Astrocyte (in vitro differentiated cells and primary cell): ENCODE measurements around the gene AJAP1. TPM values are rescaled to one million over a fixed set of nuclear protein-coding genes. Genes with fewer than 3 reads are reported as not detected.
A peak's percentile ranks its signal among the peaks of the same experiment; 100 is the strongest.

Experiments used
- DNase-seq: peaks from one replicate; pipeline ENCODE4 v3.0.0-alpha.2; 2010; ENCODE audit warnings: low read depth
- FAIRE-seq: peaks from 2 replicates; lab custom pipeline; 2011; peaks lifted over from hg19 to GRCh38; lab: Jason Lieb, UNC
- H2AFZ ChIP-seq: 2 replicates; pipeline ENCODE4 v1.6.0; 2012; ENCODE audit warnings: low read depth, low read length, inconsistent platforms
- H3K27ac ChIP-seq: 2 replicates; pipeline ENCODE4 v1.5.1; 2011; ENCODE audit warnings: low read depth, low read length, inconsistent platforms
- H3K27me3 ChIP-seq: 2 replicates; pipeline ENCODE4 v1.6.0; 2011; ENCODE audit warnings: low read length, inconsistent platforms; ENCODE audit not compliant: insufficient read depth
- H3K36me3 ChIP-seq: 2 replicates; pipeline ENCODE4 v1.5.1; 2011; ENCODE audit warnings: low read length, inconsistent platforms; ENCODE audit not compliant: insufficient read depth
- H3K4me1 ChIP-seq: 2 replicates; pipeline ENCODE4 v1.5.1; 2011; ENCODE audit warnings: low read length, inconsistent platforms; ENCODE audit not compliant: insufficient read depth
- H3K4me2 ChIP-seq: 2 replicates; pipeline ENCODE4 v1.6.0; 2012; ENCODE audit warnings: low read length, inconsistent platforms
- H3K4me3 ChIP-seq: 2 replicates; pipeline ENCODE4 v1.5.1; 2011; ENCODE audit warnings: low read depth, mild to moderate bottlenecking, low read length, inconsistent platforms; ENCODE audit not compliant: insufficient read depth
- H3K79me2 ChIP-seq: 2 replicates; pipeline ENCODE4 v1.6.0; 2012; ENCODE audit warnings: mild to moderate bottlenecking, low read length, inconsistent platforms; ENCODE audit not compliant: insufficient read depth
- H3K9ac ChIP-seq: 2 replicates; pipeline ENCODE4 v1.6.0; 2012; ENCODE audit warnings: mild to moderate bottlenecking, low read length, inconsistent platforms
- H3K9me3 ChIP-seq: 2 replicates; pipeline ENCODE4 v1.5.1; 2012; ENCODE audit warnings: low read depth, mild to moderate bottlenecking, low read length, inconsistent platforms; ENCODE audit not compliant: insufficient read depth
- H4K20me1 ChIP-seq: 2 replicates; pipeline ENCODE4 v1.6.0; 2012; ENCODE audit warnings: low read length, inconsistent platforms; ENCODE audit not compliant: insufficient read depth
- H3K27ac Mint-ChIP-seq: one replicate; pipeline ENCODE4 v1.8.0; 2021; ENCODE audit warnings: mild to moderate bottlenecking, mixed read lengths; ENCODE audit not compliant: unreplicated experiment
- H3K27me3 Mint-ChIP-seq: one replicate; pipeline ENCODE4 v1.8.0; 2021; ENCODE audit warnings: low read depth, mixed read lengths; ENCODE audit not compliant: unreplicated experiment
- H3K36me3 Mint-ChIP-seq: one replicate; pipeline ENCODE4 v1.8.0; 2021; ENCODE audit warnings: low read depth, mixed read lengths; ENCODE audit not compliant: unreplicated experiment
- H3K4me1 Mint-ChIP-seq: one replicate; pipeline ENCODE4 v1.8.0; 2021; ENCODE audit warnings: low read depth, mixed read lengths; ENCODE audit not compliant: unreplicated experiment
- H3K4me3 Mint-ChIP-seq: one replicate; pipeline ENCODE4 v1.8.0; 2021; ENCODE audit warnings: mild to moderate bottlenecking, moderate library complexity, mixed read lengths; ENCODE audit not compliant: unreplicated experiment
- H3K9me3 Mint-ChIP-seq: one replicate; pipeline ENCODE4 v1.8.0; 2021; ENCODE audit warnings: mild to moderate bottlenecking, mixed read lengths; ENCODE audit not compliant: unreplicated experiment
- EZH2 ChIP-seq: IDR thresholded peaks from 2 replicates; pipeline ENCODE4 v1.6.1; 2012; ENCODE audit warnings: mild to moderate bottlenecking, low read length, inconsistent platforms; ENCODE audit not compliant: insufficient read depth
- total RNA-seq: library from RNA; stranded (reverse); gene quantifications from 2 replicates; pipeline ENCODE4 v1.2.1, GENCODE V29; 2021
- TF ChIP-seq, protein P1 (sequence below): IDR thresholded peaks from 2 replicates; pipeline ENCODE4 v1.5.1; 2011; ENCODE audit warnings: low read depth, mild to moderate bottlenecking, inconsistent platforms, low read length, moderate library complexity; ENCODE audit not compliant: insufficient read depth

AJAP1 gene
- total RNA-seq, 1 donor from 2014 or later, result 0.34 TPM

GRCh38 chr1:4755301-4755845 lies 101.0 kb downstream of the AJAP1 start:
- no peaks in the 10 kb centered on the region for H3K36me3 ChIP-seq
- H3K9me3 ChIP-seq, result peaks cover 3% of the 10 kb centered on the region
- no peaks in the 10 kb centered on the region for H3K27me3 ChIP-seq
- no peak overlapping the region for H3K27ac ChIP-seq
- Mint-ChIP-seq H3K9me3 (peaks cover 14% of the 10 kb centered on the region), H3K4me1 (peaks cover 19% of the 10 kb centered on the region), H3K27me3 (peaks cover 12% of the 10 kb centered on the region), H3K27ac (peak overlapping the region; percentile 80), H3K36me3 (peaks cover 2% of the 10 kb centered on the region), H3K4me3 (peak overlapping the region; percentile 36)
- H2AFZ ChIP-seq, result no peak overlapping the region
- no peak overlapping the region for H3K4me2 ChIP-seq
- H3K79me2 ChIP-seq, result no peaks in the 10 kb centered on the region
- H3K9ac ChIP-seq, result no peak overlapping the region
- TF ChIP-seq, protein P1, sequence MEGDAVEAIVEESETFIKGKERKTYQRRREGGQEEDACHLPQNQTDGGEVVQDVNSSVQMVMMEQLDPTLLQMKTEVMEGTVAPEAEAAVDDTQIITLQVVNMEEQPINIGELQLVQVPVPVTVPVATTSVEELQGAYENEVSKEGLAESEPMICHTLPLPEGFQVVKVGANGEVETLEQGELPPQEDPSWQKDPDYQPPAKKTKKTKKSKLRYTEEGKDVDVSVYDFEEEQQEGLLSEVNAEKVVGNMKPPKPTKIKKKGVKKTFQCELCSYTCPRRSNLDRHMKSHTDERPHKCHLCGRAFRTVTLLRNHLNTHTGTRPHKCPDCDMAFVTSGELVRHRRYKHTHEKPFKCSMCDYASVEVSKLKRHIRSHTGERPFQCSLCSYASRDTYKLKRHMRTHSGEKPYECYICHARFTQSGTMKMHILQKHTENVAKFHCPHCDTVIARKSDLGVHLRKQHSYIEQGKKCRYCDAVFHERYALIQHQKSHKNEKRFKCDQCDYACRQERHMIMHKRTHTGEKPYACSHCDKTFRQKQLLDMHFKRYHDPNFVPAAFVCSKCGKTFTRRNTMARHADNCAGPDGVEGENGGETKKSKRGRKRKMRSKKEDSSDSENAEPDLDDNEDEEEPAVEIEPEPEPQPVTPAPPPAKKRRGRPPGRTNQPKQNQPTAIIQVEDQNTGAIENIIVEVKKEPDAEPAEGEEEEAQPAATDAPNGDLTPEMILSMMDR, result no peak
- no peak for TF ChIP-seq EZH2
- FAIRE-seq (no peak), DNase-seq (peak; percentile 51)
- no peaks in the 10 kb centered on the region for H4K20me1 ChIP-seq
- H3K4me3 ChIP-seq, result no peak overlapping the region
- H3K4me1 ChIP-seq, result no peaks in the 10 kb centered on the region

DNA sequence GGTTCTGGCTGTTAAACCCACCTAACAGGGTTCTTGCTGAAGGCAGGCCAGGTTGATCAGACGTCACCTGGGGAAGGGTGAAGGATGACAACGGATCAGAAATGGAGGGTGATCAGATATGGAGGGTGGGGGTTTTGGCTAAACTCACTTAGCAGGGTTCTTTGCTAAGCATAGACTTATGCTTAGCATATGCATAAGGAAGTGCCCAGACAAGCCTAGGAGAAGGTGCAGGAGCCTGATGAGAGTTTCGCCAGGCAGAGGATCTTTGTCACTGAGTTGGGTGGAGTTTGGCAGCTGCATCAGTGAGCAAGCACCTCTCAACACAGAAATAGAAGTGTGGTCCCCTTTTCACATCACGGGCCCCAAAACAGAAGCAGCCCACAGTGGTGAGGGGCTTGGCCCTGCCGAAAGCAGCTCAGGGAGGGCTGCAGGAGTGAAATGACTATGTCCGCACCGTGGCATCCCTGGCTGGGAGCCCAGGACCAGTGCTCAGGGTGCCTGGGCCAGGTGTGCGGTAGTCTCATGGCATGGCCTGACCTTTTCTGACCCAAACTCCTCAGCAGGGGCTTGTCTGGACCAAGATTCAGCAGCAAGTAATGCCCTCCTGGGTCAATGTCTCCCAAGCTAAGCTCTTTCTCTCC lies 101.6 kb downstream of the AJAP1 start:
- no peak overlapping the region for H3K4me2 ChIP-seq
- no peaks in the 10 kb centered on the region for H3K36me3 ChIP-seq
- no peaks in the 10 kb centered on the region for H4K20me1 ChIP-seq
- H3K27me3 ChIP-seq, result no peaks in the 10 kb centered on the region
- no peaks in the 10 kb centered on the region for H3K4me1 ChIP-seq
- peak overlapping the region; percentile 80 for H3K27ac Mint-ChIP-seq
- H3K4me3 ChIP-seq, result no peak overlapping the region
- no peak for TF ChIP-seq EZH2
- no peak overlapping the region for H3K9ac ChIP-seq
- no peak overlapping the region for H3K27ac ChIP-seq
- no peak overlapping the region for H2AFZ ChIP-seq
- H3K79me2 ChIP-seq, result no peaks in the 10 kb centered on the region
- H3K27me3 Mint-ChIP-seq, result peaks cover 12% of the 10 kb centered on the region
- no peak for DNase-seq
- H3K36me3 Mint-ChIP-seq, result peaks cover 2% of the 10 kb centered on the region
- peaks cover 3% of the 10 kb centered on the region for H3K9me3 ChIP-seq
- FAIRE-seq, result no peak
- H3K4me3 Mint-ChIP-seq, result peak overlapping the region; percentile 36
- peaks cover 19% of the 10 kb centered on the region for H3K4me1 Mint-ChIP-seq
- H3K9me3 Mint-ChIP-seq, result peaks cover 14% of the 10 kb centered on the region

- Histone ChIP-seq H3K27ac (no peak overlapping the region), H3K9ac (no peak overlapping the region), H3K79me2 (no peaks in the 10 kb centered on the region), H3K4me2 (no peak overlapping the region), H4K20me1 (no peaks in the 10 kb centered on the region), H3K4me3 (no peak overlapping the region), H3K27me3 (no peaks in the 10 kb centered on the region), H2AFZ (no peak overlapping the region), H3K9me3 (peaks cover 3% of the 10 kb centered on the region), H3K4me1 (no peaks in the 10 kb centered on the region), H3K36me3 (no peaks in the 10 kb centered on the region)
- peaks cover 16% of the 10 kb centered on the region for H3K9me3 Mint-ChIP-seq
- no peak overlapping the region for H3K27ac Mint-ChIP-seq
- H3K4me3 Mint-ChIP-seq, result no peak overlapping the region
- peaks cover 19% of the 10 kb centered on the region for H3K4me1 Mint-ChIP-seq
- DNase-seq (no peak), FAIRE-seq (no peak)
- peaks cover 17% of the 10 kb centered on the region for H3K27me3 Mint-ChIP-seq
- TF ChIP-seq EZH2, result no peak
- TF ChIP-seq, protein P1, result no peak
- H3K36me3 Mint-ChIP-seq, result peaks cover 3% of the 10 kb centered on the region
Measured at GRCh38 chr1:4756851-4757580, 102.6 kb downstream of the AJAP1 start.
